Skeletal muscle satellite cell (primary cell): ENCODE results near the gene WRNIP1.

Experiments used
- H3K27me3 ChIP-seq: 2 replicates; pipeline ENCODE4 v1.7.0; 2013; ENCODE audit warnings: low read length; ENCODE audit not compliant: control insufficient read depth, insufficient read depth
- H3K36me3 ChIP-seq: 2 replicates; pipeline ENCODE4 v1.7.0; 2013; ENCODE audit warnings: mild to moderate bottlenecking, control low read depth, low read length; ENCODE audit not compliant: insufficient read depth
- H3K4me1 ChIP-seq: 2 replicates; pipeline ENCODE4 v1.7.0; 2013; ENCODE audit warnings: low read length; ENCODE audit not compliant: control insufficient read depth, insufficient read depth
- H3K4me2 ChIP-seq: 2 replicates; pipeline ENCODE4 v1.7.0; 2013; ENCODE audit warnings: mild to moderate bottlenecking, low read length
- H3K4me3 ChIP-seq: 2 replicates; pipeline ENCODE4 v1.7.0; 2013; ENCODE audit warnings: low read length
- H3K9ac ChIP-seq: 2 replicates; pipeline ENCODE4 v1.7.0; 2013; ENCODE audit warnings: mild to moderate bottlenecking, low read depth, low read length, moderate library complexity
- H3K9me3 ChIP-seq: replicated peaks from 2 replicates; pipeline ENCODE4 v1.7.0; 2013; ENCODE audit warnings: mild to moderate bottlenecking, control low read depth, low read length

The WRNIP1 gene

GRCh38 chr6:2802521-2803060 is 37.4 kb downstream of the WRNIP1 start:
- Histone ChIP-seq H3K36me3 (no peaks in the 10 kb centered on the region), H3K27me3 (no peaks in the 10 kb centered on the region), H3K4me3 (no peak overlapping the region), H3K4me2 (no peak overlapping the region), H3K4me1 (no peaks in the 10 kb centered on the region), H3K9me3 (no peaks in the 10 kb centered on the region), H3K9ac (no peak overlapping the region)

DNA sequence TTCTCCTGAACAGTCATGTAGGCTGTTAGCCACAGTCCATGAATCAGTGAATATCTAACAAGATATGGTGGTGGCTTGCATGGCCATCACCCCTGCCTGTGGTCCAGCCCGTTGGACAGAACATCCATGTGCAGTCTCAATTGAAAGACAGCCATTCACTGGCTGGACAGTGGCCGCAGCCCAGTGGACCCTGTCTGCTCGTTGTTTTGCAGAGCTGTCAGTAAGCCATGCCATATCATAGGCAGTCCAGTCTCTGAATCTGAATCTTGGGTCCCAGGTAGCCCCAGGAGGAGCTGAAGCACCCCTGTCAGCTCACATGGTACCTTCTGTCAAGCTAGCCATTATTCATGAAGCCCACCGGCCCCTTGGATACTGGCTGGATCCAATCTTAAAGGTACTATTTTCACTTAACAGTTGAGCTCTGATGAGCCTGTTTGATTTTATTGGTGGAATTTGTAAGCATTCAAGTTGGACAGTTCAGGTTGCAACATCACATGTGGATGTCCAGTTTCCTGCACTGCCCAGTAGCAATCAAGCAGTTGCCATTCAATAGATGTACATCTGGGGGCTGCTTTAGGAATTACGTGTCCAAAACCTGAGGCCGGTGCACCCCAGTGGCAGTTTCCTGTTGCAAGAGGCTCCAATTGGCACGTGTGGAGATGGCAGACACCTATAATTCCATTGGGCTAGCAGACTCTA is 38.7 kb downstream of the WRNIP1 start:
- Histone ChIP-seq H3K9ac (no peak overlapping the region), H3K27me3 (no peaks in the 10 kb centered on the region), H3K4me3 (no peak overlapping the region), H3K9me3 (no peaks in the 10 kb centered on the region), H3K4me1 (no peaks in the 10 kb centered on the region), H3K36me3 (no peaks in the 10 kb centered on the region), H3K4me2 (no peak overlapping the region)

DNA sequence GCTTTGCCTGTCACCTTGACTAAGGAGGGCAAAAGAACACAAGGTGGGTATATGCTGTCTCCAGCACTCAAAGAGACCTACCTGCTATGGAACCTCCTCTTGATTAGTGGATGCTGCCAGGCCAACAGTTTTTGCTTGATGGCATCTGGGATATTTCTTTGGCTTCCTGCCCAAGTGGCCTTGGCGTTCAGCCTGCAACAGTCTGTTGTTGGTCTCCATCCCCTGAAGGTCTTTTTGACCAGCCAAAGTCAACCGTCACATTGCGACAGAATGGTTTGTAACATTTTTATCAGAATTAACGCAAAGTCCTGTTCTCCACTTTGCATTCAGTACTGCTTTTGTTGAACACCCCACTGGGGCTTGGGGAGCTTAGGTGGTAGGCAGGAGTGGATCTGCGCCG is 39.3 kb downstream of the WRNIP1 start:
- H3K4me3 ChIP-seq: no peak overlapping the region
- H3K4me1 ChIP-seq: no peaks in the 10 kb centered on the region
- no peak overlapping the region for H3K9ac ChIP-seq
- H3K9me3 ChIP-seq: no peaks in the 10 kb centered on the region
- H3K36me3 ChIP-seq: no peaks in the 10 kb centered on the region
- no peaks in the 10 kb centered on the region for H3K27me3 ChIP-seq
- H3K4me2 ChIP-seq: no peak overlapping the region

DNA sequence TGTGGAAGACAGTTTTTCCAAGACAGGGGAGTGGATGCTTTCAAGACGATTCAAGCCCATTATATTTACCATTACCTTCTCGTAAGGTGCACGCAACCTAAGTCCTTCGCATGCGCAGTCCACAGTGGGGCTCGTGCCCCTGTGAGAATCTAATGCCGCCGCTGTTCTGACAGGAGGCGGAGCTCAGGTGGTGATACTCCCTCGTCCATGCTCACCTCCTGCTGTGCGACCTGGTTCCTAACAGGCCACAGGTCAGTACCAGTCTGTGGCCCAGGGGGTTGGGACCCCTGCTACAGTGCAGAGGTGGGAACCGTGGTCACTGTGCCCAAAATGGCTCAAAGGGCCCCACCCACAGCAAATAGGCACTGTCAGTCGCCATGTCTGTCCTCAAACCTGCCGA is 39.8 kb downstream of the WRNIP1 start:
- H3K27me3 ChIP-seq: no peaks in the 10 kb centered on the region
- no peaks in the 10 kb centered on the region for H3K36me3 ChIP-seq
- no peak overlapping the region for H3K4me3 ChIP-seq
- H3K4me2 ChIP-seq: no peak overlapping the region
- H3K9ac ChIP-seq: no peak overlapping the region
- no peaks in the 10 kb centered on the region for H3K4me1 ChIP-seq
- H3K9me3 ChIP-seq: no peaks in the 10 kb centered on the region

- Histone ChIP-seq H3K4me2 (no peak overlapping the region), H3K9ac (no peak overlapping the region), H3K9me3 (no peaks in the 10 kb centered on the region), H3K27me3 (no peaks in the 10 kb centered on the region), H3K4me1 (no peaks in the 10 kb centered on the region), H3K4me3 (no peak overlapping the region), H3K36me3 (no peaks in the 10 kb centered on the region)
Observed at GRCh38 chr6:2806644-2807043, 41.5 kb downstream of the WRNIP1 start.

DNA sequence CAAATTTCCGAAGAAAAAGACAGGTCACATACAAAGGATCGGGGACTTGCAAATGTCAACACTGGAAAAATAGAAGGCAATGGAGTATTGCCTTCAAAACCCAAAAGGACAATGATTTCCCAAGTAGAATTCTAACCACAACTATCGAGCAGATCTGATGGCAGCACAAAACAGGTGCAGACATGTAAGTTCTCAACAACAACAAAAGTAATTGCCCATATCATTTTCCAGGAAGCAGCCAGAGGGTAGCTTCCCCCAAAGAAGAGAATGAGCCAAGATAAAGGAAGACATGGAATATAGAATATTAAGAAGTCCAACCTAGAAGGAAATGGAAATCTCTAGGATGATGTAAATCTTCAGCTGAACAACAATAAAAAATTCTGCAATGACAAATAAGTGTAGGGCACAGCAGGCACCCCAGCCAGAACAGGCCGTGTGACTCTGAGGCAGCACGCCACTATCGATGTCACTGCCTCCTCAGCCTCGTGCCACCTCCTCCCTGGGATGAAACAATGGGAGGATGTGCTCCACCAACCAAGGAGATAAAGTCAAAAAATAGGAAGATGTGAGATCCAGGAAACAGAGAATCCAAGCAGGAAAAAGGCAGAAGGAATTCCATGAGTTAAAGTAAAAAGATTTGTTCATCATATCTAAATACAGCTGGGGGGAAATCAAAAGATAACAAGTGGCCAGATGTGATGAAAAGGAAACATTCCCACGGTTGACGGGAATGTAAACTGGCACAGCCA is 42.3 kb downstream of the WRNIP1 start:
- H3K4me1 ChIP-seq: no peaks in the 10 kb centered on the region
- H3K9ac ChIP-seq: no peak overlapping the region
- H3K4me3 ChIP-seq: no peak overlapping the region
- no peaks in the 10 kb centered on the region for H3K36me3 ChIP-seq
- no peaks in the 10 kb centered on the region for H3K9me3 ChIP-seq
- no peak overlapping the region for H3K4me2 ChIP-seq
- no peaks in the 10 kb centered on the region for H3K27me3 ChIP-seq

GRCh38 chr6:2809015-2809414 is 43.8 kb downstream of the WRNIP1 start:
- Histone ChIP-seq H3K36me3 (no peaks in the 10 kb centered on the region), H3K4me2 (no peak overlapping the region), H3K9me3 (no peaks in the 10 kb centered on the region), H3K27me3 (no peaks in the 10 kb centered on the region), H3K9ac (no peak overlapping the region), H3K4me1 (no peaks in the 10 kb centered on the region), H3K4me3 (no peak overlapping the region)

DNA sequence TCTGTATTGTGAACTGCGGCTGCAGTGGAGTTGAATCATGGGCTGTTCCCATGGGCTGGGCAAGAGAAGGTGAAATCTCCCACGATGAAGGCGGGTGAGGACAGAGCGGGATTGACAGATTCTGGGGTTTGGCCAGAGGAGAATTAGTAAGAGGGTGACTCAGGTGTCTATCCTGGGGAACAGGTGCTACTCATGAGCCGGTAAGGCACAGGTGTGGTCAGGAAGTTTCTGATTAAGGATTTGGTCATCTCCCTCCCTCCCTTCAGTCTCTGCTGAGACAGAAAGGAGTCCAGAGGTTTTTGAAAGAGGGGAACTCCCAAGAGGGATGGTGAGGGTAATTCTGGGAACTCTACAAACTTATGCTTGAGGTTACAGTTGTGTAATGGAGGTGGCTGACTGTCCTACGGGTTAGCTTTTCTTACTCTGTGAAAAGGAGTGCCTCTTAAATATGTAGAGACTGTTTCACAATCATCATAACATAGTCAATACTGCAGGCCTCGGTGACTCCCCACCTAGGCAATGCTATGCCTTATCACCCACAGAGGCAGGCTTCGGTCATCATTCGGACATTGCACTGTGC is 45.0 kb downstream of the WRNIP1 start:
- no peaks in the 10 kb centered on the region for H3K36me3 ChIP-seq
- no peaks in the 10 kb centered on the region for H3K4me1 ChIP-seq
- no peak overlapping the region for H3K4me2 ChIP-seq
- H3K27me3 ChIP-seq: no peaks in the 10 kb centered on the region
- H3K4me3 ChIP-seq: no peak overlapping the region
- H3K9ac ChIP-seq: no peak overlapping the region
- H3K9me3 ChIP-seq: no peaks in the 10 kb centered on the region

DNA sequence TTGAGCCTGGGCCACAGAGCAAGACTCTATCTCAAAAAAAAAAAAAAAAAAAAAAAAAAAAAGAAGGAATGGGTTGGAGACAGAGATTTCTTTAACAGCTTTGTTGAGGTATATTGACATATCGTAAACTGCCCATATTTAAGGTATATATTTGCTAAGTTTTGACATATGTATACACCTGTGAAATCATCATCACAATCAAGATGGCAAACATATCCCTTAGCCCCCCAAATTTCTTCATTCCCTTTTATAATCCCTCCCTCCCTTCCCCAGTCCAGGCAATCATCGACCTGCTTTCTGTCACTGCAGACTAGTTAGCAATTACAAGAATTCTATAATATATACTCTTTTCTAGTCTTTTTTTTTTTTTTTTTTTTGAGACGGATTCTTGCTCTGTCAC is 47.5 kb downstream of the WRNIP1 start:
- Histone ChIP-seq H3K4me1 (peaks cover 4% of the 10 kb centered on the region), H3K9me3 (no peaks in the 10 kb centered on the region), H3K4me2 (no peak overlapping the region), H3K9ac (no peak overlapping the region), H3K27me3 (no peaks in the 10 kb centered on the region), H3K36me3 (no peaks in the 10 kb centered on the region), H3K4me3 (no peak overlapping the region)

DNA sequence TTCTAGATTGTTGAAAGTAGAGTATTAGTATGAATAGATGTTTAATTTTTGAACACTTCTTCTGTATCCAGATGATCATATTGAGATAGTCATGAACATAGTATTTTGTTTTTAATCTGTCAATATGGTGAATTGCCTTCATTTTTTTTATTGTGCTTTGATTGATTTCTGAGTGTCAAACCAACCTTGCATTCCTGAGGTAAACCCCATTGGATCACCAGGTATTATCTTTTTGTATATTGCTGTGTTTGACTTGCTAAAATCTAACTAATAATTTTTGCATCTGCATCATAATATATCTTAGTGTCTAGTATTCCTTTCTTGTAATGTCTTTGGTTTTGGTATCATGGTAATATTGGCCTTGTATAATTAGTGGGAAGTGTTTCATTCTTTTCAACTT is 51.0 kb downstream of the WRNIP1 start:
- Histone ChIP-seq H3K9me3 (no peaks in the 10 kb centered on the region), H3K9ac (no peak overlapping the region), H3K27me3 (no peaks in the 10 kb centered on the region), H3K36me3 (no peaks in the 10 kb centered on the region), H3K4me3 (no peak overlapping the region), H3K4me1 (peaks cover 22% of the 10 kb centered on the region), H3K4me2 (no peak overlapping the region)

- Histone ChIP-seq H3K9ac (peak overlapping the region; percentile 18), H3K9me3 (no peaks in the 10 kb centered on the region), H3K36me3 (no peaks in the 10 kb centered on the region), H3K4me1 (peaks cover 22% of the 10 kb centered on the region), H3K4me2 (peak overlapping the region; percentile 70), H3K4me3 (peak overlapping the region; percentile 25), H3K27me3 (no peaks in the 10 kb centered on the region)
Observed at GRCh38 chr6:2817903-2818443, 52.8 kb downstream of the WRNIP1 start.
